Pancreas (tissue), 10 donors: ENCODE results near the gene LDLRAD4. TPM values are rescaled to one million over a fixed set of nuclear protein-coding genes. Genes with fewer than 3 reads are reported as not detected.

ENCODE experiments used
- ATAC-seq, 4 donors: fragments of 200-7000 bp; cut with Tn5 transposase; one replicate each; pipeline versions ENCODE4 v1.8.0 to v1.9.1; 2020; ENCODE audit warnings: mild to moderate bottlenecking in 4 of 4, moderate library complexity in 4 of 4
- DNase-seq, 6 donors: peaks; one replicate each; pipeline ENCODE4 v3.0.0-alpha.2; 2020
- FAIRE-seq: peaks from 2 replicates; lab custom pipeline; 2012; peaks lifted over from hg19 to GRCh38; lab: Jason Lieb, UNC
- H3K27ac ChIP-seq, 4 donors: fragments of 200-600 bp; sonication (generic); 1 replicate in 3 of 4; 2 replicates in 1 of 4; pipeline versions ENCODE4 v1.5.0 to v1.8.0; 2020
- H3K27me3 ChIP-seq, 4 donors: fragments of 200-600 bp; one replicate each; pipeline ENCODE4 v1.8.0; 2021
- H3K36me3 ChIP-seq, 3 donors: fragments of 200-600 bp; sonication (generic) in 1 of 3; one replicate each; pipeline versions ENCODE4 v1.5.0 to v1.8.0; 2020 to 2021
- H3K4me1 ChIP-seq, 3 donors: fragments of 200-600 bp; one replicate each; pipeline ENCODE4 v1.8.0; 2021
- H3K4me3 ChIP-seq, 4 donors: fragments of 200-600 bp; sonication (generic) in 2 of 4; one replicate each; pipeline versions ENCODE4 v1.5.0 to v1.8.0; 2020 to 2021
- H3K9me3 ChIP-seq, 4 donors: fragments of 200-600 bp; one replicate each; pipeline ENCODE4 v1.8.0; 2021
- CTCF ChIP-seq, 4 donors: fragments of 200-600 bp; sonication (generic) in 3 of 4; IDR thresholded peaks; one replicate each; pipeline versions ENCODE4 v1.5.0 to v1.8.0; 2021; ENCODE audit warnings: antibody characterized with exemption in 4 of 4
- WGBS, 2 donors: extraction: QIAGEN DNeasy Blood & Tissue Kit; methylation state at CpG; one replicate each; pipeline ENCODE4 v1.1.7; 2013; 5-methylcytosine and 5-hydroxymethylcytosine counted together
- intact Hi-C, 3 donors: fragments of 100-400 bp; cut with DNase I; formaldehyde crosslinking; loops; one replicate each; pipeline versions ENCODE4 v1.11.1 to v1.14.2; 2022
- polyA plus RNA-seq, 2 donors: library from polyadenylated mRNA; stranded (reverse); fragments of 200-250 nt; gene quantifications; one replicate each; pipeline ENCODE4 v1.2.3, GENCODE V29; 2013
- total RNA-seq, 6 donors: library from RNA; stranded (reverse); fragmentation: NEBNext Ultra II Directional in 4 of 6; extraction: Animal tissue kit (Norgen Biotek cat#: 25700) in 4 of 6; gene quantifications; one replicate each; pipeline versions ENCODE4 v1.2.1 to v1.2.4, GENCODE V29; 2021 to 2023
- donor health status: healthy with polysubstance abuse.
- donor health status: DM: no; HTN: no; CAD: no; lungs with moderate emphysema.
- donor health status: DM: no; HTN: no; CAD: no.
- donor health status: control.
- donor health status: control.
- donor health status: Bipolar disorder and iron deficiency.
- donor health status: DM: yes; HTN: yes; CAD: no.
- donor health status: DM: no; HTN: no; CAD: no.
- donor health status: DM: no; HTN: no; CAD: no.
- donor health status: DM: yes; HTN: yes; CAD: no.

The LDLRAD4 gene
- total and polyA plus RNA-seq, 8 donors = 2.5 to 21.8 (median 5.7) TPM

GRCh38 chr18:13653746-13654433 is 435.3 kb downstream of the LDLRAD4 start:
- ATAC-seq = peak in 2 of 4 donors; percentile 24 to 32
- Histone ChIP-seq H3K4me1 (no peaks in the 10 kb centered on the region), H3K27ac (no peak overlapping the region), H3K9me3 (no peaks in the 10 kb centered on the region), H3K27me3 (no peaks in the 10 kb centered on the region), H3K36me3 (no peaks in the 10 kb centered on the region), H3K4me3 (no peak overlapping the region)
- 40 to 44% methylated on average over 13 of the region's 13 CpGs for WGBS, 2 donors
- TF ChIP-seq CTCF (IDR thresholded peaks at IDR 0.05) = no peak
- intact Hi-C loops = no loop called here
- DNase-seq = no peak
- no peak for FAIRE-seq

DNA sequence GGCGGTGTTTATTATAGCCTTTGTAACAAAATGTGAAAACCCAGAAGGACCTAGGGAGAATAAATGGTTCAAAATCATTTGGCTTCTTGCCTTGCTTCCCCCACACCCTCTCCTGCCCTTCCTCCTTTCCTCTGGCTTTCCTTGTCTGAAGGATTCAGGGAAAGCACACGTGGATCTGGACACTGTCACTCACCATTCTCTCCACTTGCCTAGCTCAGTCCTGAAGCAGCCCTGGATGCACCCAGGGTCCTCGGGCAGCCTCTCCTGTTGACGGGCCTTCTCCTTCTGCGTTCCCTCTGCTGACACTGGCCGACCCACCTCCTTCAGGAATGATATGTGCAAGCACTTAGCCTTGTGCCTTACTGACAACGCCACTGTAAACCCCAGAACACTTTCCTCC is 439.4 kb downstream of the LDLRAD4 start:
- Histone ChIP-seq H3K36me3 (no peaks in the 10 kb centered on the region), H3K4me3 (no peak overlapping the region), H3K27ac (no peak overlapping the region), H3K27me3 (no peaks in the 10 kb centered on the region), H3K9me3 (no peaks in the 10 kb centered on the region), H3K4me1 (no peaks in the 10 kb centered on the region)
- no peak for FAIRE-seq
- 56 to 60% methylated on average over 7 of the region's 7 CpGs for WGBS, 2 donors
- ATAC-seq = no peak
- intact Hi-C loops = no loop called here
- no peak for TF ChIP-seq CTCF (IDR thresholded peaks at IDR 0.05)
- DNase-seq = no peak

DNA sequence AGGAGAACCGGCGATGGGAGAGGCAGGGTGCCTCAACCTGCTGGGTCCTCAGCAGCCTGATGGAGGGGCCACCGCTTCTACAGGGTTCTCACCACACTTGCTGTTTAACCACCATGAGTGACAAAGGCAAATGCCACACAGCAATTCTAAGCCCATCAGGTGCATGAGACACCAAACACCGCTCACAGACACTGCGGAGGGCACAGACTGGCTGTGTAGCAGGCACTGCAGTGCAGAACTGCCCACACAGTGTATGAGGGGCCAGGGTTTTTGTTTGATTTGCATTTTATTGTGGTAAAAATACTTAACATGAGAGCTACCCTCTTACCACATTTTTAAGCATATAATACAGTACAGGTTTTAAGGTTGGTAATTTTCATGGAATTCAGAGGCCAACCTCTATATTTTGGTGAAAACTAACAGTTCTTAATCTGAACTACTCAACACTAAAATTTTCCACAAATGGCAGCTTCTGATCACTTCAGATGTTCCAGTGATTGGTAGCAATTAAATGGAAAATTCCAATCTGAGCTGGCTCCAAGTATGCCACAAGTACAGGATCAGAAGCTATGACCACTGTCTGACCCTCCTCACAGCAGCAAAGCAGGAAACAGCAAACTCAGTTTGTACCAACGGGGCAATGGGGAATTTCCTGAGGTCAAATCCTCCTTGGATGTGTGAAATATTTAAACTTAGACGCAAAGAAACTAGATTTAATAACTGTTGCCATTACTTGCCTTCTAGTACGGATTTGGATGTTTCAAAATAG is 440.1 kb downstream of the LDLRAD4 start:
- H3K27me3 ChIP-seq = no peaks in the 10 kb centered on the region
- no peak for TF ChIP-seq CTCF (IDR thresholded peaks at IDR 0.05)
- FAIRE-seq (no peak), ATAC-seq (no peak), DNase-seq (no peak)
- no peak overlapping the region for H3K4me3 ChIP-seq
- intact Hi-C loops = no loop called here
- WGBS, 2 donors = 83 to 89% methylated on average over 8 of the region's 8 CpGs
- no peak overlapping the region for H3K27ac ChIP-seq
- no peaks in the 10 kb centered on the region for H3K4me1 ChIP-seq
- no peaks in the 10 kb centered on the region for H3K36me3 ChIP-seq
- H3K9me3 ChIP-seq = no peaks in the 10 kb centered on the region

DNA sequence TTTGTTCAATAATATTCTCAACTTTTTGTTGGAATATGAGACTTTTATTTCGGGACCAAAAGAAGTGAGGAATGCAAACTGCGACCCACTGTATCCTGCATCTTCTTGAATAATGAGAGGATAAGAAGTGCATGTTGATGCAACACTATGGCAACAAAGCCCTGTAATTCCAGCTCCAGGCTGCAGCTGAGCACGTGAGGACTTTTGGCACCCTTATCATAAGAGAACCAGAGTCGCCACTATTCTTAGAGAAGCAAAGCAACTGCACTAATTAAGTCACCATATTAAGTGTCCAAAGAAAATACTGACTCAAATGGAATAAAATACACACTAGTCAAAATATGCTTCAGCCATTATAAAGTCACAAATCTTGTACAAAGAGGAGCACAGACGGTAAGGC is 441.9 kb downstream of the LDLRAD4 start:
- Histone ChIP-seq H3K27me3 (no peaks in the 10 kb centered on the region), H3K4me1 (no peaks in the 10 kb centered on the region), H3K36me3 (peaks cover 0 to 3% (median 0%) of the 10 kb centered on the region in 3 donors), H3K27ac (no peak overlapping the region), H3K9me3 (no peaks in the 10 kb centered on the region), H3K4me3 (no peak overlapping the region)
- FAIRE-seq (no peak), DNase-seq (no peak), ATAC-seq (no peak)
- intact Hi-C loops = no loop called here
- no peak for TF ChIP-seq CTCF (IDR thresholded peaks at IDR 0.05)
- WGBS, 2 donors = 77 to 86% methylated on average over 5 of the region's 5 CpGs
